Measurements from ENCODE around the gene FRMPD2. TPM values are rescaled to one million over a fixed set of nuclear protein-coding genes. Genes with fewer than 3 reads are reported as not detected.
"Not testable (repeated sequence)": the region's sequence is repeated elsewhere in the genome, so short reads cannot be mapped to it uniquely, and the experiment has no call there.

Gene FRMPD2
- total and polyA plus RNA-seq, 2 donors (not counting 3 experiments of a cell fraction or from before 2014, with no cell fraction given) = 0.42 TPM; not detected in 1

DNA sequence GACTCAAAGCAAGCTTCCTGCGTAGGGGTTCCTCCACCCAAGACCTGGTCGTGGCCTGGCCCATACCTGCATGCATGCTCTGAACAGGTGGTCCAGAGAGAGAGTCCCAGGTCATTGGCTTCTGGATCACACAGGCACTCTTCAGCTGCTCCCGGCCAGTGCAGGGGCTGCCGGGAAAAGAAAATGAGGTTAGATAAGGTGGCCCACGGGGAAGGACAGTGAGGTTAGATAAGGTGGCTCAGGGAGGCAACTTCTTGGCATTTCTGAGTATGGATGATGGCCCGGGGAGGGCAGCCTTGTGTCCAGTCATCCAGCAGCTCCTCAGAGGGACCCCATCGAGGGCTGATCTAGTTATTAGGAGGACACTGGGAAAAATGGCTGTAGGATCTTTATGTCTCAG is 87.4 kb downstream of the FRMPD2 start:
- intact Hi-C loops (cut with micrococcal nuclease) = loop anchor here (1.0 kb wide), 1 partner anchor 21 kb away; no protein-coding TSS in a partner anchor
- Histone ChIP-seq H3K4me3 (replicated peaks in 1 of 3; ENCODE audit: insufficient read depth in 1 of 3, low read depth in 1 of 3, low read length in 3 of 3) (no peak overlapping the region), H3K4me2 (ENCODE audit: insufficient read depth, low read length) (no peak overlapping the region), H3K27ac (ENCODE audit: insufficient read depth, low read depth, low read length) (no peak overlapping the region), H3K36me3 (ENCODE audit: control insufficient read depth in 2 of 2, extremely low read depth in 1 of 2, insufficient read depth in 2 of 2, low read length in 2 of 2) (no peaks in the 10 kb centered on the region), H4K20me1 (replicated peaks; ENCODE audit: control insufficient read depth, extremely low read depth, insufficient read depth, low read length) (no peaks in the 10 kb centered on the region), H3K9me3 (replicated peaks; ENCODE audit: control insufficient read depth, insufficient read depth, low read length) (no peaks in the 10 kb centered on the region), H3K27me3 (ENCODE audit: control insufficient read depth in 2 of 2, insufficient read depth in 2 of 2, low read length in 2 of 2) (peaks cover 0 to 3% of the 10 kb centered on the region in 2 experiments), H3K9ac (replicated peaks; ENCODE audit: extremely low read depth, insufficient read depth, low read length) (no peak overlapping the region), H2AFZ (ENCODE audit: low read depth, low read length) (no peak overlapping the region), H3K4me1 (ENCODE audit: control insufficient read depth, extremely low read depth, insufficient read depth, low read length) (no peaks in the 10 kb centered on the region), H3K9me1 (replicated peaks; ENCODE audit: control insufficient read depth, extremely low read depth, insufficient read depth, low read length) (no peaks in the 10 kb centered on the region), H3K79me2 (ENCODE audit: control insufficient read depth, insufficient read depth, low read length) (no peaks in the 10 kb centered on the region)
- BruUV-seq (replicated peaks) = no TSS peak
- dilution Hi-C loops (cut with MboI; ENCODE audit: extremely low pct_ligation_motif_present, low sequenced_read_pairs) = no loop called here
- FAIRE-seq (no peak), DNase-seq (ENCODE audit: low read depth, low spot score) (no peak)
- TF ChIP-seq POLR2A (IDR thresholded peaks at IDR 0.05; ENCODE audit: low read depth, low read length) (no peak), EZH2 (IDR thresholded peaks at IDR 0.05; ENCODE audit: borderline replicate concordance, low read depth, low read length, severe bottlenecking) (no peak), GATA2 (IDR thresholded peaks at IDR 0.05; ENCODE audit: insufficient read depth, insufficient read length, low read depth, low read length) (no peak), FOS (IDR thresholded peaks at IDR 0.05; ENCODE audit: borderline replicate concordance, insufficient read depth, low read length) (no peak), JUN (IDR thresholded peaks at IDR 0.05; ENCODE audit: borderline replicate concordance, insufficient read depth, insufficient read length, low read depth) (no peak), MYC (IDR thresholded peaks at IDR 0.05; ENCODE audit: low read depth, low read length) (no peak), POLR2AphosphoS5 (IDR thresholded peaks at IDR 0.05; ENCODE audit: insufficient read depth, low read depth, low read length) (no peak)
- TF ChIP-seq, protein P1, sequence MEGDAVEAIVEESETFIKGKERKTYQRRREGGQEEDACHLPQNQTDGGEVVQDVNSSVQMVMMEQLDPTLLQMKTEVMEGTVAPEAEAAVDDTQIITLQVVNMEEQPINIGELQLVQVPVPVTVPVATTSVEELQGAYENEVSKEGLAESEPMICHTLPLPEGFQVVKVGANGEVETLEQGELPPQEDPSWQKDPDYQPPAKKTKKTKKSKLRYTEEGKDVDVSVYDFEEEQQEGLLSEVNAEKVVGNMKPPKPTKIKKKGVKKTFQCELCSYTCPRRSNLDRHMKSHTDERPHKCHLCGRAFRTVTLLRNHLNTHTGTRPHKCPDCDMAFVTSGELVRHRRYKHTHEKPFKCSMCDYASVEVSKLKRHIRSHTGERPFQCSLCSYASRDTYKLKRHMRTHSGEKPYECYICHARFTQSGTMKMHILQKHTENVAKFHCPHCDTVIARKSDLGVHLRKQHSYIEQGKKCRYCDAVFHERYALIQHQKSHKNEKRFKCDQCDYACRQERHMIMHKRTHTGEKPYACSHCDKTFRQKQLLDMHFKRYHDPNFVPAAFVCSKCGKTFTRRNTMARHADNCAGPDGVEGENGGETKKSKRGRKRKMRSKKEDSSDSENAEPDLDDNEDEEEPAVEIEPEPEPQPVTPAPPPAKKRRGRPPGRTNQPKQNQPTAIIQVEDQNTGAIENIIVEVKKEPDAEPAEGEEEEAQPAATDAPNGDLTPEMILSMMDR (IDR thresholded peaks at IDR 0.05; ENCODE audit: extremely low read depth in 1 of 2, insufficient read depth in 1 of 2, low read depth in 1 of 2, low read length in 2 of 2) = no peak
- TF ChIP-seq, protein P2, sequence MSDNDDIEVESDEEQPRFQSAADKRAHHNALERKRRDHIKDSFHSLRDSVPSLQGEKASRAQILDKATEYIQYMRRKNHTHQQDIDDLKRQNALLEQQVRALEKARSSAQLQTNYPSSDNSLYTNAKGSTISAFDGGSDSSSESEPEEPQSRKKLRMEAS (IDR thresholded peaks at IDR 0.05; ENCODE audit: insufficient read depth, insufficient read length) = no peak
- POLR2A ChIA-PET = no interaction called here
- CTCF ChIA-PET = no interaction called here

DNA sequence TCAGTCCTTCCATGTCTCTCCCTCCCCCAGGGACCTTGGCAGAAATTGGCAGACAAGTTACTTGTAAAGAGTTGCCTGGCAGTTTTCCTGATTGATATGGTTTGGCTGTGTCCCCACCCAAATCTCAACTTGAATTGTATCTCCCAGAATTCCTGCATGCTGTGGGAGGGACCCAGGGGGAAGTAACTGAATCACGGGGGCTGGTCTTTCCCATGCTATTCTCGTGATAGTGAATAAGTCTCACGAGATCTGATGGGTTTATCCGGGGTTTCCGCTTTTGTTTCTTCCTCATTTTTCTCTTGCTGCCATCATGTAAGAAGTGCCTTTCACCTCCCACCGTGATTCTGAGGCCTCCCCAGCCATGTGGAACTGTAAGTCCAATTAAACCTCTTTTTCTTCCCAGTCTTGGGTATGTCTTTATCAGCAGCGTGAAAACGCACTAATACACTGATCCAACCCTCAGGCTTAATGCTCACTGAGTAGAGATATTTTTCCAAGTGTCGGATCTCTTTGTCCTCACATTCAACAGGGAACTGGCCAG is 88.2 kb downstream of the FRMPD2 start:
- H3K9ac ChIP-seq (replicated peaks; ENCODE audit: extremely low read depth, insufficient read depth, low read length); dilution Hi-C loops (cut with MboI; ENCODE audit: extremely low pct_ligation_motif_present, low sequenced_read_pairs); FAIRE-seq; H3K27ac ChIP-seq (ENCODE audit: insufficient read depth, low read depth, low read length); BruUV-seq (replicated peaks); H4K20me1 ChIP-seq (replicated peaks; ENCODE audit: control insufficient read depth, extremely low read depth, insufficient read depth, low read length); POLR2A ChIA-PET; H3K4me3 ChIP-seq (replicated peaks in 1 of 3; ENCODE audit: insufficient read depth in 1 of 3, low read depth in 1 of 3, low read length in 3 of 3); H3K9me1 ChIP-seq (replicated peaks; ENCODE audit: control insufficient read depth, extremely low read depth, insufficient read depth, low read length); H3K4me2 ChIP-seq (ENCODE audit: insufficient read depth, low read length); CTCF ChIA-PET; DNase-seq (ENCODE audit: low read depth, low spot score); H2AFZ ChIP-seq (ENCODE audit: low read depth, low read length); intact Hi-C loops (cut with micrococcal nuclease); H3K36me3 ChIP-seq (ENCODE audit: control insufficient read depth in 2 of 2, extremely low read depth in 1 of 2, insufficient read depth in 2 of 2, low read length in 2 of 2); H3K27me3 ChIP-seq (ENCODE audit: control insufficient read depth in 2 of 2, insufficient read depth in 2 of 2, low read length in 2 of 2); H3K9me3 ChIP-seq (replicated peaks; ENCODE audit: control insufficient read depth, insufficient read depth, low read length); H3K4me1 ChIP-seq (ENCODE audit: control insufficient read depth, extremely low read depth, insufficient read depth, low read length); H3K79me2 ChIP-seq (ENCODE audit: control insufficient read depth, insufficient read depth, low read length): not testable (repeated sequence)

Data from endothelial cell of umbilical vein (primary cell).